GM18873 (cell line): ENCODE measurements around the gene NKX1-1.
"Not testable (repeated sequence)": the region's sequence is repeated elsewhere in the genome, so short reads cannot be mapped to it uniquely, and the experiment has no call there.

Source experiments
- ATAC-seq: cut with Tn5 transposase; IDR thresholded peaks from one replicate; pipeline ENCODE4 v1.9.1; 2021; ENCODE audit warnings: mild to moderate bottlenecking, moderate library complexity, moderate number of reproducible peaks; ENCODE audit not compliant: unreplicated experiment, low FRiP score

The NKX1-1 gene

GRCh38 chr4:1406394-1406980 is at the start of gene NKX1-1:
TSS of gene NKX1-1 (minus strand) at chr4:1406442. CDS start at chr4:1406442, 0 bp downstream.
- no peak for ATAC-seq

GRCh38 chr4:1453731-1454130 is 47.5 kb upstream of the NKX1-1 start:
- ATAC-seq = no peak

DNA sequence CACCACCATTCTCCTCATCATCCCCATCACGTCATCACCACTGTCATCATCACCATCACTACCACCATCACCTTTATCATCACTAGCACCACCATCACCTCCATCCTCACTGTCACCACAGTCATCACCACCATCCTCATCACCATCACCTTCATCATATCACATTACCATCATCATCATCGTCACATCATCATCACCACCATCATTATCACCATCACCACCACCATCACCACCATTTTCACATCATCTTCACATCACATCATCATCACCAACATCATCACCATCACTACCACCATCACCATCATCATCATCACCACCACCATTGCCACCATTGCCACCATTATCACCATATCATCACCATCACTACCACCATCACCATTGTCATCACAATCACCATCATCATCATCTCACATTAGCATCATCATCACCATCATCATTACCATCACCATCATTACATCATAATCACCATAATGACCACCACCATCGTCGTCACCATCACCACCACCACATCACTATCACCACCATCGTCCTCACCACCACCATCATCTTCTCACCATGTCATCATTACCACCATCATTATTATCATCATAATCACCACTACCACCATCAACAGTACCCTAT is 46.3 kb upstream of the NKX1-1 start:
- no peak for ATAC-seq

- ATAC-seq = no peak
These were observed 45.5 kb upstream of the NKX1-1 start for GRCh38 chr4:1451752-1452122.

DNA sequence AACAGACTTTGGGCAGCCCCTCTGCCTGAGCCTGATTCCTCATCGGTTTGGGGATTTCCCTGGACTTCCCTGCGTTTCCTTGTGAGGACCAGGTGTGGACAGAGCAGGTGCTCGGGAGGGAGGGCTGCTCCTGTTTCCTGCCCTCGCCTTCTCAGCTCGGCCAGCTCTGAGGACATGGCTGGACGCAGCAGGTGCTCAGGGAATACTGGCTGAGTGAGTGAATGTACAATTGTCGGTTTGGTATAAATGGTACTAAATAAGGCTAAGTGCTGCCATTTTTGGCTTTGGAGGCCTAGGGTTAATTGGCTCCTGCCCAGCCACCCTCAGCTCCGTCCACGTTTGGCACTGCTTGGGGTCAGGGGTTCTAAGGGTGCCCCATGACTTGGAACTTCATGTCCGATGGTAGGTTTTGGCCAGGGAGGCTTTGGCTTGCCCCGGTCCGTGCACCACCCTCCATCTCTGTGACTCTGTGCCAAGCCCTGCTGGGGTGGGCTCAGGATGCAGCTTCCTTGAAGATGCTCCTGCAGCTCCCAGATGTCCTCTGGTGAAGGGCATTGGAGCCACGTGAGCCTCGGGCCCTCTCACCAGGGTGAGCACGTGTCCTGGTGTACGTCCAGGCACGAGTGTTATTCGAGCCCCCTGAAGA is 45.0 kb upstream of the NKX1-1 start:
- no peak for ATAC-seq

GRCh38 chr4:1449833-1450741 is 43.8 kb upstream of the NKX1-1 start:
- no peak for ATAC-seq

DNA sequence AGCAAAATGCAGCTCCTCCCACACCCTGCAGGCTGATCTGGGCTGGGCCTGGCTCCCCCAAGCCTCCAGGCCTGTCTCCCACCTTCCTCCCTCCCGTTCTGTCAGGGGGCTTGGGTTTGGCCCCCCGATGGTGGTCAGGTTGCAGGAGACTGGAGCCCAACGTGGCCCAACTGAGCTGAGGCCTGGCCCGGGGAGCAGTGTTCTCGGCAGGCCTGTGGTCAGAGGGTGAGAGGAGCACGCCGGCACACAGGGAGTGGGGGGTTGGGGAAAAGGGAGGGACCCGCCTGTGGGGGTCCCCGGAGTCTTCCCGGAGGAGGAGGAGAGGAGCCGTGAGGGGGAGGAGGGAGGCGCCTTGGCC is 43.2 kb upstream of the NKX1-1 start:
- ATAC-seq = no peak

- ATAC-seq = no peak
These were observed 42.6 kb upstream of the NKX1-1 start for GRCh38 chr4:1448589-1449420.

- ATAC-seq = no peak
These were observed 41.7 kb upstream of the NKX1-1 start for GRCh38 chr4:1447676-1448588.

- no peak for ATAC-seq
These were observed 40.5 kb upstream of the NKX1-1 start for GRCh38 chr4:1446502-1447386.

GRCh38 chr4:1445716-1446445 is 39.6 kb upstream of the NKX1-1 start:
- no peak for ATAC-seq

GRCh38 chr4:1443688-1444172 is 37.5 kb upstream of the NKX1-1 start:
- not testable (repeated sequence) for ATAC-seq

DNA sequence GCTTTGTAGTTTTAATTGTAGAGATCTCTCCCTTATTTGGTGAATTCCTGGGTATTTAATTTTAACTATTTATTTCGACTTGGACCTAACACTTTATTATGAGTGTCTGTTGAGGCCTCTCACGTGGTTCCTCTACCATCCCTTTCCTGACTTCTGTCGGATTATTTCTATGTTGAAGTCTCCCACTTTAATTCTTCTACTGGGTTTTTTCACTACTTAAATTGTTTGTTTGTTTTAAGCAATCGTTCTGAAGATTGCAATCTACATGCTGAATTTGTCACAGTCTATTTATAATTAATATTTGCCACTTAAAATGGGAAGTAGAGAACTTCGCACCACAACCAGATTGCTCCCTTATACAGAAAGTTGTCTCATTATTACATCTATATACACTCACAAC is 20.8 kb upstream of the NKX1-1 start:
- no peak for ATAC-seq

GRCh38 chr4:1421657-1422056 is 15.4 kb upstream of the NKX1-1 start:
- ATAC-seq = no peak

DNA sequence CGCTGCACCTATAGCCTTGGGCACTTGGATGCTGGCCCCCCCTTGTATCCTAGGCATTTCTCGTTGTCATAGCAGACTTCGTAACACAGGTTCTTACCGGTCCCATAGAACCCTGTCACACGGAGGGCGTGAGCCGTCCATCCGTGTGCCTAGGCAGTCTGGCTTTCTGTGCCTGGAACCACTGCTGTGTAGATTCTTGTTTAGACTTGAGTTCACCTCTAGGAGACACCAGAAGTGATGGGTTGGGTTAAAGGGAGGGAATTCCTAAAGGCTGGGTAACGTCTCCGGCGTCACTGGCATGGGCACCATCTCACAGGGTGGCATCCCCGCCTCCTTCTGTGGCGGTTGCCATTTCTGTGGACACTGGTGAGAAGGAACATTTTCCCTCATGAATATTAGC is 13.5 kb upstream of the NKX1-1 start:
- no peak for ATAC-seq

DNA sequence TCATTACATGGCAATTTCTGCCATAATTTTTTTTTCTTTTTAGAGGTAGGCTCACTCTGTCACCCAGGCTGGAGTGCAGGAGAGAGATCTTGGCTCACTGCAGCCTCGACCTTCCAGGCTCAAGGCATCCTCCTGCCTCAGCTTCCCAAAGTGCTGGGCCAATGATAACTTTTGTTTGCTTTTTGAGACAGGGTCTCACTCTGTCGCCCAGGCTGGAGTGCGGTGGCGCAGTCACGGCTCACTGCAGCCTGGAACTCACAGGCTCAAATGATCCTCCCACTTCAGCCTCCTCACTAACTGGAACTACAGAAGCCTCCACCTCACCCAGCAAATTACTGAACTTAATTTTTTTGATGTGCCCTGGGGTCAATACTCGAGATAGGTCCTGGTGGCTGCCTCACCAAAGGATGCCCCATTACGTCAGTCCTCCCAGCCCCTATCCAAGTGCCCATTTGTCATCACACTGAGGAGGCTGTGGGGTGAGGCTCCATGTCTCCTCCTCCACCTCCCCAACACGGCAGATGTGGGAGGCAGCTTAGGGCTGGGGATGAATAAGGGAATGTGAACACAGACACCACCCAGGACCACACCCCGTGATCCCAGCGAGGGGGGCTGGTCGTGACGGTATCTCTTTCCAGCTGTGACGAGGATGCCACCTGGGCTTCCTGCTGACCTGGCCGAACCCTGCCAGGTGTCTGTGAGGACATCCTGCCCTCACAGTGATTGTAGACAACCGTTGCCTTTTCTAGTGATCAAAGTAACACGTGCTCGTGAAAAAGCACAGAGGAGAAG is 12.4 kb upstream of the NKX1-1 start:
- no peak for ATAC-seq
